Stimulated activated CD4-positive, alpha-beta T cell treated with anti-CD3 and anti-CD28 coated beads, Interleukin-2, amount 100 ng/mL, for 48 hours (primary cell): ENCODE data around the gene SAAL1.
"Not testable (repeated sequence)": the region's sequence is repeated elsewhere in the genome, so short reads cannot be mapped to it uniquely, and the experiment has no call there.

Experiments
- DNase-seq, 2 donors: peaks; one replicate each; pipeline ENCODE4 v3.0.0-alpha.2; 2020

SAAL1 gene

GRCh38 chr11:18105802-18106574, at the start of gene SAAL1:
Gene SAAL1 (minus strand): TSS chr11:18106082. CDS start chr11:18106041, 41 bp downstream.
- peak; percentile 91 to 92 for DNase-seq

GRCh38 chr11:18151581-18151980, 45.7 kb upstream of the SAAL1 start:
- no peak for DNase-seq

DNA sequence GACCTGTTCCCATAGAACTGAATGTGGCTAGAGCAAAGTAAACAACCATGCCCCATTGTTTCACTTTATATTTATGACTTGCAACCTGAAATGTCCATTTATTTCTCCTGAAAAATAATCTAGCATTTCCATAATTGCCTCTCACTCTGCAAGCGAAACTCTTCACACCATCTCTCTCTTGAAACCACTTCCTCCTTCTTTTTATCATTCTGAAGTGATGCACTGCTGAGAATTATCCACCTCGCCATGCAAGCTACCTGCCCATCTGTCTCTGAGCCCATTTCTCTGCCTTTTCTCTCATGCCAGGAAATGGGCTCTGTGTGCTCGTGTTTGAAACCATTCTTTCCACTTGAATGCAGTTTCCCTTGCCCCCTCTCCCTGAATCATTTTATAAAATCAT, 40.0 kb upstream of the SAAL1 start:
- no peak for DNase-seq

GRCh38 chr11:18145025-18145424, 39.1 kb upstream of the SAAL1 start:
- DNase-seq, result no peak

- DNase-seq, result no peak
These were observed 38.4 kb upstream of the SAAL1 start for GRCh38 chr11:18144243-18144642.

- DNase-seq, result no peak
These were observed 34.3 kb upstream of the SAAL1 start for GRCh38 chr11:18140145-18140544.

- no peak for DNase-seq
These were observed 31.4 kb upstream of the SAAL1 start for GRCh38 chr11:18137186-18137800.

GRCh38 chr11:18135308-18135707, 29.4 kb upstream of the SAAL1 start:
- DNase-seq, result no peak

GRCh38 chr11:18132341-18132740, 26.5 kb upstream of the SAAL1 start, which contains the start of gene MRGPRX3:
Gene MRGPRX3 (plus strand): TSS chr11:18132571. CDS start chr11:18137203, 4,632 bp downstream.
- no peak for DNase-seq

- not testable (repeated sequence) for DNase-seq
These were observed 25.2 kb upstream of the SAAL1 start for GRCh38 chr11:18131115-18131514.

DNA sequence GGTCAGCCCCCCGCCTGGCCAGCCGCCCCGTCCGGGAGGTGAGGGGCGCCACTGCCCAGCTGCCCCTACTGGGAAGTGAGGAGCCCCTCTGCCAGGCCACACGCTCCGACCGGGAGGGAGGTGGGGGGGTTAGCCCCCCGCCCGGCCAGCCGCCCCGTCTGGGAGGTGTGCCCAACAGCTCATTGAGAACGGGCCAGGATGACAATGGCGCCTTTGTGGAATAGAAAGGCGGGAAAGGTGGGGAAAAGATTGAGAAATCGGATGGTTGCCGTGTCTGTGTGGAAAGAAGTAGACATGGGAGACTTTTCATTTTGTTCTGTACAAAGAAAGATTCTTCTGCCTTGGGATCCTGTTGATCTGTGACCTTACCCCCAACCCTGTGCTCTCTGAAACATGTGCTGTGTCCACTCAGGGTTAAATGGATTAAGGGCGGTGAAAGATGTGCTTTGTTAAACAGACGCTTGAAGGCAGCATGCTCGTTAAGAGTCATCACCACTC, 15.5 kb upstream of the SAAL1 start:
- DNase-seq, result not testable (repeated sequence)

GRCh38 chr11:18115360-18116127, 9.7 kb upstream of the SAAL1 start:
- DNase-seq, result peak; percentile 56 to 60

GRCh38 chr11:18111005-18111404, 5.1 kb upstream of the SAAL1 start:
- no peak for DNase-seq

GRCh38 chr11:18108254-18108653, 2.4 kb upstream of the SAAL1 start:
- DNase-seq, result no peak

- DNase-seq, result no peak
These were observed 806 bp upstream of the SAAL1 start for GRCh38 chr11:18106688-18107087.

GRCh38 chr11:18105086-18105801, 638 bp downstream of the SAAL1 start:
- no peak for DNase-seq

GRCh38 chr11:18100926-18101656, 4.8 kb downstream of the SAAL1 start:
- no peak for DNase-seq

DNA sequence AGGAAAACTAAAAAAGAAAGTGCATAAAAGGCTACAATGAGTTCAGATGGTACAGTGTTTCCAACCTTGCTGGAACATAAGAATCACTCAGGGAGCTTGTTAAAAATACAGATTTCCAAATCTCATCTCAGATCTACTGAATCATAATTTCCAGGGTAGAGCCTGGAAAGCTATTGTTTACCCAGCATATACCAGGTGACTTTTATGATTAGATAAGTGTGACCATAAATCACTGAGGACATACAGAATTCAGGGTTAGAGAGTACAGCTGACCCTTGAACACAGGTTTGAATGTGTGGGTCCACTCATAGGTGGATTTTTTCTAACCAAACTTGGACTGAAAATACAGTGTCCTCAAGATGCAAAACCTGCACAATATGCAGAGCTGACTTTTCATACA, 11.9 kb downstream of the SAAL1 start:
- DNase-seq, result no peak

DNA sequence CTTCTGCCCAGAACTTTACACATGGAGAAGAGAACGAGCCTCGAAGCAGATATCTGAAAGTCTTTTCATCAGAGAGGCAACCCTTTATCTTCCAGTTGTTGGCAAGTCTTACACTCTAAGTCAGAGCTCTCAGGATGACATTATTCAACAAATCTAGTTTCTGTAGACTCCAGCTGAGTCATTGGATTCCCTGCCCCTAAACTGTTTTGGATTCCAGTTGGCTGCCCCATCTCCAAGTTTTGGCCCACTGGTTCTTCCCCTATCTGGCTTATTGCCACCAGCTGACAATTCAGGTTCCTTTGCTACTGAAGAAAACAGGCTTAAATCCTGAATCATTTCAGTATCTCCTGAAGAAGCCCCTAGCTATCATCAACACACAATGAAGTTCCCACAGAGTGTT, 14.2 kb downstream of the SAAL1 start:
- DNase-seq, result no peak

DNA sequence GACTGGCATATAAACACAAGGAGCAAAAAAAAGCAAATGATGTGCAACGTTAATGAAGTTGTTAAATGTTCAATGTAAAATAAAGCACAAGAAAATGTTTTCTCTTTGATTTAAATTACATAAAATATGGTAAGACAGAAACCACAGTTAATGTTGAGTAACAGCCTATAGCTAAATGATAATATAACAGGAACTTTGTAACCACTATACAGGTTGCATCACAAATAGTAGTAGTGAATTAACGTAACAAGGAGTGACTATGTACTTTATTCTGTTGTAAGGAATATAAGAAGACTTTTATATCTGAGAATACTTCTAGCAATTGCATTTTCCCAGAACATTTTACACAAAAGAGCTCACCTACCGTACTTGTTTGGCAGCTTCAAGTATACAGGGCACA, 16.9 kb downstream of the SAAL1 start:
- DNase-seq, result no peak

DNA sequence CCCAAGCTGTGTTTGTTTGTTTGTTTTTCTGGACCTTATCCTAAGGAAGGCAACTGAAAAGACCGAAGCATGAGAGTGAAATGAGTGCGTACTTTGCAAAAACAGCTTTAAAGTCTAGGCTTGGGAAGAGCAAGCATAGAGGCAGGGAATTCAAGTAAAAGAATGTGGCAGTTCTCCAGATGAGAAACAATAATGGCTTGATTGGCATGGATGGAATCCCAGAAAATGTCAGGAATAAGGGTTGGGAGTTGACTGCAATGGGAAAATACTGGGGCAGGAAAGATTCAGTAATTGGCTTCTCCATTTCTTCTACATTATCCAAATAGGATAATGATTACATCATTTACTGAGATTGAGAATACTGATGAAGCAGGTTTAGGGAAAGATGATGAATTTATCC, 17.5 kb downstream of the SAAL1 start:
- DNase-seq, result no peak

DNA sequence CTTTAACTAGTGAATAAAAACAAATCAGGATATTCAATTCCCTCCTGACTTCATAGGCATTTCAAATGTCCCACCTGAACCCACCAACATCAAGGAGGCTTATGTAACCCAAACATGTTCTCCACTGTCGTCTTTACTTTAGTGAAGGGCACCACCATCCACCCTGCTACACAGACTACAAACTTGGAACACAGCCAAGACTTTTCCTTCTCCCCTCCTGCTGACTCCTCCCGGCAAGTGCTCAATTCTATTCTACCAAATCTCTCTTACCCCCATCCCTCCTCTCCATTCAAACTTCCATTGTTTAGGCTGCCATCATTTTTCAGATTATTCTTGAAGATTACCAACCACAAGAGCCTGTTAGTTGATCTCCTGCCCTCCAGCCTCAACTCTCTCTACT, 24.3 kb downstream of the SAAL1 start:
- DNase-seq, result no peak
